NCI-H2227 (cell line): ENCODE measurements around the gene BLNK.
A peak's percentile ranks its signal among the peaks of the same experiment; 100 is the strongest.
"Not testable (repeated sequence)": the region's sequence is repeated elsewhere in the genome, so short reads cannot be mapped to it uniquely, and the experiment has no call there.

Source experiments
- DNase-seq: peaks from one replicate; lab custom pipeline; 2025; ENCODE audit not compliant: unreplicated experiment; lab: John Stamatoyannopoulos, UW

The BLNK gene

GRCh38 chr10:96271016-96271815 is at the start of gene BLNK:
Gene BLNK, minus strand, starts transcription at chr10:96271569. Its CDS starts 171 bp downstream, at chr10:96271398.
- DNase-seq, result no peak

- peak; percentile 13 for DNase-seq
Measured at GRCh38 chr10:96319754-96320474, 48.5 kb upstream of the BLNK start.

- no peak for DNase-seq
Measured at GRCh38 chr10:96317067-96317833, 45.9 kb upstream of the BLNK start.

- DNase-seq, result no peak
Measured at GRCh38 chr10:96313344-96313743, 42.0 kb upstream of the BLNK start.

- DNase-seq, result no peak
Measured at GRCh38 chr10:96311180-96311715, 39.9 kb upstream of the BLNK start.

- DNase-seq, result no peak
Measured at GRCh38 chr10:96310321-96310669, 38.9 kb upstream of the BLNK start.

GRCh38 chr10:96309628-96310320 is 38.4 kb upstream of the BLNK start:
- no peak for DNase-seq

- not testable (repeated sequence) for DNase-seq
Measured at GRCh38 chr10:96308854-96309253, 37.5 kb upstream of the BLNK start.

- no peak for DNase-seq
Measured at GRCh38 chr10:96306516-96306915, 35.1 kb upstream of the BLNK start.

GRCh38 chr10:96305019-96305418 is 33.6 kb upstream of the BLNK start:
- no peak for DNase-seq

GRCh38 chr10:96304230-96304629 is 32.9 kb upstream of the BLNK start, which contains the start of gene DNTT:
Gene DNTT, plus strand, starts transcription at chr10:96304434. Its CDS starts 64 bp downstream, at chr10:96304498.
- DNase-seq, result no peak

GRCh38 chr10:96301616-96302015 is 30.2 kb upstream of the BLNK start:
- DNase-seq, result peak; percentile 11

- no peak for DNase-seq
Measured at GRCh38 chr10:96299383-96299782, 28.0 kb upstream of the BLNK start.

GRCh38 chr10:96298362-96298761 is 27.0 kb upstream of the BLNK start:
- DNase-seq, result no peak

GRCh38 chr10:96297486-96297885 is 26.1 kb upstream of the BLNK start:
- DNase-seq, result no peak

GRCh38 chr10:96295475-96295874 is 24.1 kb upstream of the BLNK start:
- DNase-seq, result no peak

GRCh38 chr10:96292971-96293920 is 21.9 kb upstream of the BLNK start:
- DNase-seq, result peak; percentile 47

- no peak for DNase-seq
Measured at GRCh38 chr10:96290368-96291133, 19.2 kb upstream of the BLNK start.
